ENCODE measurements around the gene RAC2.

The RAC2 gene

DNA sequence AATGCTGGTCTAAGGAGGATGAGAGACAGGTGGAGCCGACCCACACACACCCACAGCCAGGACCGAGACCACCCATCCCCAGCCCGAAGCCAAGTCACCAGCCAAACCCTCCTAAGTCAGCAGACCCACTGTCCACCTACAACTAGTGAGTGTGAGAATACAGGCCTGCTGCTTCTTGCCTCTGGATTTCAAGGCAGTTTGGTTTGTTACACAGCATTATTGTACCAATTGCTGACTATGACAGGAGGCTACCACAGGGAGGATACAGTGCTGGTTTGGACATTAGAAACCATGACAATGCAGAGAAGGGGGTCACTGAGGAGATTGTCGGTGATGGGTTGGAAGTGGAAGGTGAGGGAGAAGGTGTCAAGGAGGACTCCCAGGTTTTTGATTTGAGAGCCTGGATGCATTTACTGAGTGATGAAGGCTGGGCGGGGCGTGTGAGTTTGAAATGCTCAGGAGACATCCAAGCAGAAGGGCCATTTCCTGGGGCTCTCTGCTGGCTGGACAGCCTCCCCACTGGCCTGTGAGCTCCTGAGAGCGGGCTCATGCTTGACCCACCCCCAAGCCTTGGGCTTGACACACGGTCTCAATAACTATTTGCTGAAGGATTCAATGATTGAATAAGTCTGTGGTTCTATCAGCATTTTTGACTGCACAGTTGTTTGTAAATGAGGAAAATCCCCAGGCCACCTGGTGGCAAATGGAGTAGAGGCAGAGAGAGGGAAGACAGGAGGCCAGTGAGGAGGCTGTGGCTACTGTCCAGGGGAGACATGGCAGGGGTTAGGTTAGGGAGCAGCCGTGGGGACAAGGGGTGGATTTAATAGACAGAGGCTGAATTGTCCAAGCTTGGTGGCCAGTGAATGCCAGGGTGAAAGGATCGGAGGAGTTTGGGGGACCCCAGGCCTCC is 22.4 kb downstream of the RAC2 start:
- DNase-seq (ENCODE audit: low read depth, low spot score): no peak

GRCh38 chr22:37220543-37220981 is 23.5 kb downstream of the RAC2 start:
- no peak for DNase-seq (ENCODE audit: low read depth, low spot score)

GRCh38 chr22:37219533-37219932 is 24.5 kb downstream of the RAC2 start:
- no peak for DNase-seq (ENCODE audit: low read depth, low spot score)

- DNase-seq (ENCODE audit: low read depth, low spot score): no peak
Observed at GRCh38 chr22:37218771-37219411, 25.2 kb downstream of the RAC2 start.

GRCh38 chr22:37218399-37218770 is 25.7 kb downstream of the RAC2 start:
- no peak for DNase-seq (ENCODE audit: low read depth, low spot score)

- DNase-seq (ENCODE audit: low read depth, low spot score): no peak
Observed at GRCh38 chr22:37215890-37216289, 28.2 kb downstream of the RAC2 start.

DNA sequence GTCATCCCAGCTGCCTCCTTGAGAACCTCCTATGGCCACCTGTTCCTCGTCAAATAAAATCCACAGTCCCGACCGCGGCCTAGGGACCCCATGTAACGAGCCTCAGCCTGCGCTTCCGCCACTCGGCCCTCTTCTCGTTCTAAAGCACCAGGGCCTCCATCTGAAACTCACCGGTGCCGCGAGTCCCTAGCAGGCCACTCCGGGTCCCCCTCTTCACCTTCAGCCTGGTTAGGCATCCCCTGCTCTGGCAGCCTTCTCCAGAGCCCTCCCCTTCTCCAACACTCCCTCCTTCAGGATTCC is 29.4 kb downstream of the RAC2 start:
- no peak for DNase-seq (ENCODE audit: low read depth, low spot score)

DNA sequence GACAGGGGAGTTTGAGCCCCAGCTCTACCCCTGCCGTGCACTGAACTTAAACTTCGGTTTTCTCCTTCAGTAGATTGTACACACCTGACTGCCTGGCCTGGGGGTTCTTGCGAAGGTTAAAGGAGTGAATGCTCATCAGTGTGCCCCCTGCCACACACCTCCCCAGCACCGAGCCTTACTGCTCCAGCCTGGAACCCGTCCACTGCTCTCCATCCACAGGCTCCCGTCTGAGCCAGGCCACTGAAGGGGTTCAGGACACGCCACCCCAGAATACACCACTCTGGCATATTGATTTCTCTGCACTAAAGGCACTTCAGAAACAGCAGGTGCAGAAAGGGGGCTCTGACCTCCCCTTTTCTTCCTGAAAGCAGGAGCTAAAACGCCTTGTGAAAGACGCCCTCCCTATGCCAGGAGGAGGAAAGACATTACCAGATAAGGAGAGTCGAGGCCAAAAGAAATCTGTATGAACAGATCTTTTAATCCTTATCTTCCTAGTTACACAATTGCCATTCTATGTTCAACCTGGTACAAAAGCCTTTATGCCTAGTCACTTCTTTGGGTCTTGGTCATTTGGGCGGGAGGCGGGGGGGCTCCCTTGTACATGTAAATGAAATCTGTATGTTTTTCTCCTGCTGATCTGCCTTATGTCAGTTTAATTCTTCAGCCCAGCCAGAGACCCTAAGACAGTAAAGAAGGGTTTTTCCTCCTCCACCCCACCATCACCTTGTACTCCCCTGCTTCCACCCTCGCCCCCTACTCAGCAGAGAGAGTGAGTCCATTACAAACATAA is 29.9 kb downstream of the RAC2 start:
- DNase-seq (ENCODE audit: low read depth, low spot score): no peak

GRCh38 chr22:37213218-37213855 is 30.7 kb downstream of the RAC2 start:
- no peak for DNase-seq (ENCODE audit: low read depth, low spot score)

- peak; percentile 33 for DNase-seq (ENCODE audit: low read depth, low spot score)
Observed at GRCh38 chr22:37212174-37212906, 31.7 kb downstream of the RAC2 start, which contains the start of gene SSTR3. Gene SSTR3 (minus strand): TSS chr22:37212477. CDS start chr22:37207803, 4,674 bp downstream.

- no peak for DNase-seq (ENCODE audit: low read depth, low spot score)
Observed at GRCh38 chr22:37211866-37212173, 32.2 kb downstream of the RAC2 start.

GRCh38 chr22:37211075-37211865 is 32.8 kb downstream of the RAC2 start:
- DNase-seq (ENCODE audit: low read depth, low spot score): no peak

GRCh38 chr22:37210041-37210803 is 33.8 kb downstream of the RAC2 start:
- DNase-seq (ENCODE audit: low read depth, low spot score): no peak

- no peak for DNase-seq (ENCODE audit: low read depth, low spot score)
Observed at GRCh38 chr22:37209140-37209845, 34.8 kb downstream of the RAC2 start.

DNA sequence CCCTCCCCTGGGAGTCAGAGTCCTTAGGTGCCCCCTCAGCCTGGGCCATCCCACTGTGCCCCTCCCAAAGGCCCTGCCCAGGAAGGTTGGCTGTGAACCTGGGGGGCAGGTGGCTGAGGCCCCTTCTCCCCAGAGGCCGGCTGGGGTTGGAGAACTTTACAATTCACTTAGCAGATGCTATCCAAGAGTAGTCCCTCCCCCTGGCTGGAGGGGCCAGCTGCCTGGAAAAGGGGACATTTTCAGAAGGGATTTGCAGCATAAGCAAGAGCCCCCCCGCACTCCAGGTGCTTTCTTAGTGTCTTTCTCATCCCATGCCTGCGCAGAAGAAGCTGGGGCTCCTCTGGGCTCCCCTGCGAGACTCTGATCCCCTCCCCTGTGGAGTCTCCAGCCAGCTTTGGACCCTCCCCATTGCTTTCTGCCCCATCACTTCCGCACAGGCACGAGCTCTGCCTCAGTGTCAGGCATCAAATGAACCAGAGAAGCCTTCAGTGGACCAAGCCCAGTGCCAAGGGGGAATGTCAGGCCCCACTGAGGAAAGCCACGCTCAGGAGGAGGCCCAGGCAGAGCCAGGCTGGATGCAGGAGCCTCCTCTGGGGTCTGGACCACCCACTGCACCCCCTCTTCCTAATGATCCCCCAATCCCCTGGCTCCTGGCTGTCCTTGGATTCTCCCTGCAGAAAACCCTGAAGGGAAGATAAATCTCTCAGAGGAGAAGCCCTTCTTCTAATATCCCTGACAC is 35.5 kb downstream of the RAC2 start:
- no peak for DNase-seq (ENCODE audit: low read depth, low spot score)

GRCh38 chr22:37207981-37208380 is 36.1 kb downstream of the RAC2 start:
- no peak for DNase-seq (ENCODE audit: low read depth, low spot score)

- DNase-seq (ENCODE audit: low read depth, low spot score): peak; percentile 33
Observed at GRCh38 chr22:37206841-37207821, 36.9 kb downstream of the RAC2 start.

Measured in ELF-1 (cell line).